IMR-90 (cell line): ENCODE results near the gene KRCC1.
"Not testable (repeated sequence)": the region's sequence is repeated elsewhere in the genome, so short reads cannot be mapped to it uniquely, and the experiment has no call there.

Experiments
- CEBPB ChIP-seq: IDR thresholded peaks from 2 replicates; pipeline ENCODE4 v1.6.1; 2012; ENCODE audit warnings: low read depth, low read length, improper control_type of control experiment
- CTCF ChIP-seq: conservative IDR thresholded peaks from 2 replicates; pipeline ENCODE4 v1.5.1; 2012; ENCODE audit warnings: mild to moderate bottlenecking, low read depth, low read length, improper control_type of control experiment
- MAFK ChIP-seq: IDR thresholded peaks from 2 replicates; pipeline ENCODE4 v1.6.1; 2012; ENCODE audit warnings: low read depth, low read length, improper control_type of control experiment
- POLR2A ChIP-seq: IDR thresholded peaks from 2 replicates; pipeline ENCODE4 v1.6.1; 2012; ENCODE audit warnings: mild to moderate bottlenecking, low read depth, low read length
- RAD21 ChIP-seq: IDR thresholded peaks from 2 replicates; pipeline ENCODE4 v1.6.1; 2012; ENCODE audit warnings: low read length, improper control_type of control experiment
- RCOR1 ChIP-seq: IDR thresholded peaks from 2 replicates; pipeline ENCODE4 v1.6.1; 2012; ENCODE audit warnings: mild to moderate bottlenecking, low read length, improper control_type of control experiment; ENCODE audit not compliant: insufficient replicate concordance
- RFX5 ChIP-seq: IDR thresholded peaks from 2 replicates; pipeline ENCODE4 v1.8.0; 2012; ENCODE audit warnings: low read depth, mild to moderate bottlenecking, low read length, moderate library complexity
- TF ChIP-seq, protein P1 (sequence below): fragments of 150-350 bp; IDR thresholded peaks from 2 replicates; pipeline ENCODE4 v1.6.1; 2016; ENCODE audit warnings: low read depth, mild to moderate bottlenecking, low read length, moderate library complexity, borderline replicate concordance
- TF ChIP-seq, protein P2 (sequence below): fragments of 150-350 bp; IDR thresholded peaks from 2 replicates; pipeline ENCODE4 v1.6.1; 2017; ENCODE audit warnings: mild to moderate bottlenecking, antibody characterized with exemption, low read length, low read depth

DNA sequence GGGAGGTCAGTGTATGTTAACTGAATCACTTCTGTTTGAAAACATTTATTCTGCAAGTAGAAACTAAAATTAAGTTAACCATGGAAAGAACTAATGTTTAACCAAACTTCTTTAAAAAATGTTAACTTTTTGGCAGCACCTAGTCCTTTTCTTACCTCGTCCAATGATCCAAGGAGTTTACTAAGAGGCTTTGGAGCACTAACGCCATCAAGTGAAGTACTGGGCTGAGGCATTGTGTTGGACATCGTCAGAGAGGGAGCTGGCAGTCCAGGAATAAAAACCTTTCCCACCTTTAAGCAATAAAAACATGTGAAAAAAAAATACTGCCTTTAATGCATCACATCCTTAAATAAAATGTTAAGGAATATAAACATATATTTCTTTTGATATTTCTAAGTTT lies 63.0 kb downstream of the KRCC1 start:
- TF ChIP-seq RCOR1, CTCF, RAD21, MAFK, CEBPB, POLR2A, RFX5: not testable (repeated sequence)
- TF ChIP-seq, protein P1, sequence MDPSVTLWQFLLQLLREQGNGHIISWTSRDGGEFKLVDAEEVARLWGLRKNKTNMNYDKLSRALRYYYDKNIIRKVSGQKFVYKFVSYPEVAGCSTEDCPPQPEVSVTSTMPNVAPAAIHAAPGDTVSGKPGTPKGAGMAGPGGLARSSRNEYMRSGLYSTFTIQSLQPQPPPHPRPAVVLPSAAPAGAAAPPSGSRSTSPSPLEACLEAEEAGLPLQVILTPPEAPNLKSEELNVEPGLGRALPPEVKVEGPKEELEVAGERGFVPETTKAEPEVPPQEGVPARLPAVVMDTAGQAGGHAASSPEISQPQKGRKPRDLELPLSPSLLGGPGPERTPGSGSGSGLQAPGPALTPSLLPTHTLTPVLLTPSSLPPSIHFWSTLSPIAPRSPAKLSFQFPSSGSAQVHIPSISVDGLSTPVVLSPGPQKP: not testable (repeated sequence)
- TF ChIP-seq, protein P2, sequence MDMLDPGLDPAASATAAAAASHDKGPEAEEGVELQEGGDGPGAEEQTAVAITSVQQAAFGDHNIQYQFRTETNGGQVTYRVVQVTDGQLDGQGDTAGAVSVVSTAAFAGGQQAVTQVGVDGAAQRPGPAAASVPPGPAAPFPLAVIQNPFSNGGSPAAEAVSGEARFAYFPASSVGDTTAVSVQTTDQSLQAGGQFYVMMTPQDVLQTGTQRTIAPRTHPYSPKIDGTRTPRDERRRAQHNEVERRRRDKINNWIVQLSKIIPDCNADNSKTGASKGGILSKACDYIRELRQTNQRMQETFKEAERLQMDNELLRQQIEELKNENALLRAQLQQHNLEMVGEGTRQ: not testable (repeated sequence)
